T-helper 1 cell (primary cell): ENCODE results near the gene ZFYVE19.

Experiments
- DNase-seq, 5 donors: peaks; one replicate each; pipeline ENCODE4 v3.0.0-alpha.2; 2012 to 2020
- total RNA-seq, 4 donors: gene quantifications; one replicate each; lab custom pipeline; 2026; lab: John Stamatoyannopoulos, UW

Gene ZFYVE19
- 18.4 to 32.9 (median 29.3) reads per million in 4 donors for total RNA-seq

GRCh38 chr15:40807028-40807887, at the start of gene ZFYVE19, which contains the start of gene DNAJC17:
TSS of gene ZFYVE19 (plus strand) at chr15:40807089. CDS start at chr15:40807590, 501 bp downstream.
TSS of gene DNAJC17 (minus strand) at chr15:40807473. CDS start at chr15:40807446, 27 bp downstream.
- peak; percentile 84 to 97 (median 90) for DNase-seq

- DNase-seq, result no peak
Measured at GRCh38 chr15:40759961-40760360, 46.9 kb upstream of the ZFYVE19 start.

- DNase-seq, result peak in 3 of 5 donors; percentile 37 to 51 (median 37)
Measured at GRCh38 chr15:40762919-40763800, 43.7 kb upstream of the ZFYVE19 start.

GRCh38 chr15:40763801-40764628, 42.9 kb upstream of the ZFYVE19 start, which contains the start of gene GCHFR:
TSS of gene GCHFR (plus strand) at chr15:40764068. CDS start at chr15:40764181, 113 bp downstream.
- DNase-seq, result peak; percentile 58 to 78 (median 65)

GRCh38 chr15:40764629-40765103, 42.2 kb upstream of the ZFYVE19 start:
- DNase-seq, result no peak

DNA sequence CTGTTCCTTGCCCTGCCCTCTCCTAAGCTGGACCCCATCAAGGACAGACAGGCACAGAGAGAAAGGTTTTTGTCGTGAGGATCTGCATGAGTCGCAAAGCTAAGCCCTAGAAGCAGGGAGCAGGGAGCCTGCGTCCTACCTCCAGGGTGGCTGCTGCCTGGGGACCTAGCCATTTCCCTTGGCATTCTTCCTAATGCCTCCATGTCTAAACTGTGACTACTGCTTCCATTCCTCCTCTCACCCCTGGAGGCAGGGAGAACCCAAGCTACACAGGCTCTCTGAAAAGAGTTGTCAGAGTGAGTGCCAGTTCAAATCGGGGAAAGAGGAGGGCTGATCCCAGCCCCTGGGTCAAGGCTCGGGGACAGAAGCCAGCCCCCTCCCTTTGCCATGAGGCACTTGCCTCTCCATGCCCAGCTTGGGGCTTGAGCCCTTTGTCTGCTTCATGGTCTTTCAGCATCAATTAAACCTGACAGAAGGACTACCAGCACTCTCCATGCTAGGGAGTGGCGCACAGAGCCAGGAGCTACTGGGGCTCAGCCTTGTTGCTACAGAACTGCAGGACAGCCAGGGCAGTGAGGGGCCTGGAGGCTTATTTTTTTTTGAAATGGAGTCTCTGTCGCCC, 40.6 kb upstream of the ZFYVE19 start:
- DNase-seq, result no peak

DNA sequence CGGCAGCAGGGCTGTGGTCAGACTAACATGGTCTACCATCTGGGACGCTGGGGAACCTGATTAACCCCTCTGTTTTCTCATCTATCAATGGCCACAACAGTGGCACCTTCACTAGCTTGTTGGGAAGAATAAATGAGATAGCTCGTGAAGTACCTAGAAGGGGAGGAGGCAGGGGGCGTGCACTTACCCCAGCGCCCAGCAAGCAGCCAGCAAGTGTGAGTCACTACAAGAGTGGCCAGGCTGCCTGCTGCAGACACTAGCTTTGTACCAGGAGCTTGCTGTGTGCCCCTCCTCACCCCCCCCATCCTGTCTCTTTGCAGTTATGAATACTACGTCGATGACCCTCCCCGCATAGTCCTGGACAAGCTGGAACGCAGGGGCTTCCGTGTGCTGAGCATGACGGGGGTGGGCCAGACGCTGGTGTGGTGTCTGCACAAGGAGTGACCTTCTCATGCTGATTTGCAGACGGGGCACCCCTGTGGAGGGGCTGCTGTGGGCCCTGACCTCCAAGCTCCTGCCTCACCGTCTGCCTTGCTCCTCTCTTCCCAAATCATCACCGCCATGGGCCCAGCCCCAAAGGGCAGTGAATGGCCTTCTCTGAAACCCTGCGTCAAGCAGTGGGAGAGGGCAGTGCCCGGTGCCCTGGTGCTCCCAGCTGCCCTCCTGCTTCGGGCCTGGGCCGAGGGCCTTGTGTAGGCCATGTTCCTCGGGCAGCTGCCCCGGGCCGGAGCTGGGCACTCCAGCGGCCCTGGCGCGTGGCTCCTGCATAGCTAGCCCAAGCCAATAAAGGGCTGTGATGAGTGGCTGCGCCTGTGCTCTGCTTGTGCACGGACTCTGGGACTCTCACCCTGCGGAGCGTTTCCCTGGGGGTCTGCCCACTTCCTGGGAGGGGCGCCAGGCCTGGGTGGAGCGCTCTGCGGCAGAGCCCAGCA, 39.7 kb upstream of the ZFYVE19 start:
- no peak for DNase-seq

GRCh38 chr15:40767838-40768500, 38.9 kb upstream of the ZFYVE19 start:
- no peak for DNase-seq

- DNase-seq, result no peak
Measured at GRCh38 chr15:40768521-40769273, 38.2 kb upstream of the ZFYVE19 start.

GRCh38 chr15:40769274-40770146, 37.4 kb upstream of the ZFYVE19 start, which contains the start of gene C15orf62:
TSS of gene C15orf62 (plus strand) at chr15:40769980. CDS start at chr15:40770496, 516 bp downstream.
- DNase-seq, result peak in 2 of 5 donors; percentile 16 to 23

- DNase-seq, result no peak
Measured at GRCh38 chr15:40770147-40770721, 36.7 kb upstream of the ZFYVE19 start.

DNA sequence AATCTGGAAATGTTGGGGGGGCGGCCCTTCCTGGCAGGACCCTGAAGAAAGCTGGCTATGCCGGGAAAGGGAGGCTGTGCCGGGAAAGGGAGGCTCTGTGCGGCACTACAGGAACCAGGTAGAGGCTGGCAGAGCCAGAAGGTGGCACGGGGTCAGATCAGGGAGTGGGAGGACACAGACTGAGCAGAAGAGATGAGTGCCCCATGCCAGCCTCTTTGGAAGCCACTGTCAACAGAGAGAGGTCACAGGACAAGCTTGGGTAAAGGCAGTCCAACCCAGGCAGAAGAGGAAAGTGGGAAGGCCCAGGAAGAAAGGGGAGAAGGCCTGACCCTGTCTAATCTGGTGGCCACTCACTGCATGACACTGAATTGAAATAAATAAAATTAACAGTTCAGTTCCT, 35.6 kb upstream of the ZFYVE19 start:
- no peak for DNase-seq

- no peak for DNase-seq
Measured at GRCh38 chr15:40772014-40772413, 34.9 kb upstream of the ZFYVE19 start.

GRCh38 chr15:40773496-40773895, 33.4 kb upstream of the ZFYVE19 start:
- no peak for DNase-seq

DNA sequence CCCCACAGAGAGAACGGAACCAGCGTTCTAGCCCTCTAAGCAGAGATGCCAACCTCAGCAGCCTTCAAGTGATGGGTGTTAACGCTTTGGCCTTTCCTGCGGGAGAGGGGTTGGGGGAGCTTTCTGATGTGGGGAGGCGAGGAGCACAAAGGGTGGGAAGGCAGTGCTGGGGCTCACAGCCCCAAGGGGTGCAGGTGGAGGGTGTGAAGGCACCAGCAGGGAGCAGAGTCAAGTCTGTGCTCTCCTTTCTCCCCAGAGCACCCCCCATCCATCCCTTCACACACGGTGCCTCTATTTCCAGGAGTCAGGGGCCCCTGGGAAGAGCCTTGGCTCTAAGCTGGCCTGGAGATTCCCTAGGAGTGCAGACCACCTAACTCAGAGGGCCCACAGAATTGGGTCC, 33.0 kb upstream of the ZFYVE19 start:
- DNase-seq, result no peak

- DNase-seq, result no peak
Measured at GRCh38 chr15:40775007-40775406, 31.9 kb upstream of the ZFYVE19 start.

GRCh38 chr15:40775740-40776536, 31.0 kb upstream of the ZFYVE19 start:
- no peak for DNase-seq
